ENCODE measurements around the gene FBXO21.
"Not testable (repeated sequence)": the region's sequence is repeated elsewhere in the genome, so short reads cannot be mapped to it uniquely, and the experiment has no call there.

DNA sequence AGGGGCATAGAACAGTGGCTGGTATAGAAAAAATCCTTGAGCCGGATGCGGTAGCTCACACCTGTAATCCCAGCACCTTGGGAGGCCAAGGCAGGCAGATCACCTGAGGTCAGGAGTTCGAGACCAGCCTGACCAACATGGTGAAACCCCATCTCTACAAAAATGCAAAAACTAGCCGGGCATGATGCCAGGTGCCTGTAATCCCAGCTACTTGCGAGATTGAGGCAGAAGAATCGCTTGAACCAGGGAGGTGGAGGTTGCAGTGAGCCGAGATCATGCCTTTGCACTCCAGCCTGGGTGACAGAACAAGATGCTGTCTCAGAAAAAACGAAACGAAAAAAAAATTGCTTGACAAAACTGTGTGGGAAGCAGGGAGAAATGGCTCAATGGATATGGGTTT is 2.3 kb upstream of the FBXO21 start:
- TF ChIP-seq SP2 (CRISPR knock-in tag; IDR thresholded peaks at IDR 0.05); ZNF143 (CRISPR knock-in tag; IDR thresholded peaks at IDR 0.05); YY1 (IDR thresholded peaks at IDR 0.05; ENCODE audit: insufficient read depth, insufficient replicate concordance, low read depth, low read length); ARNT (IDR thresholded peaks at IDR 0.05); ZNF674 (CRISPR knock-in tag; IDR thresholded peaks at IDR 0.05; ENCODE audit: low read depth); ZIK1 (CRISPR knock-in tag; IDR thresholded peaks at IDR 0.05; ENCODE audit: borderline replicate concordance, low read depth); CHD2 (IDR thresholded peaks at IDR 0.05; ENCODE audit: low read depth, low read length); REPIN1 (CRISPR knock-in tag; IDR thresholded peaks at IDR 0.05; ENCODE audit: borderline replicate concordance, low read depth); ZXDC (CRISPR knock-in tag; IDR thresholded peaks at IDR 0.05): not testable (repeated sequence)
- TF ChIP-seq, protein P1, sequence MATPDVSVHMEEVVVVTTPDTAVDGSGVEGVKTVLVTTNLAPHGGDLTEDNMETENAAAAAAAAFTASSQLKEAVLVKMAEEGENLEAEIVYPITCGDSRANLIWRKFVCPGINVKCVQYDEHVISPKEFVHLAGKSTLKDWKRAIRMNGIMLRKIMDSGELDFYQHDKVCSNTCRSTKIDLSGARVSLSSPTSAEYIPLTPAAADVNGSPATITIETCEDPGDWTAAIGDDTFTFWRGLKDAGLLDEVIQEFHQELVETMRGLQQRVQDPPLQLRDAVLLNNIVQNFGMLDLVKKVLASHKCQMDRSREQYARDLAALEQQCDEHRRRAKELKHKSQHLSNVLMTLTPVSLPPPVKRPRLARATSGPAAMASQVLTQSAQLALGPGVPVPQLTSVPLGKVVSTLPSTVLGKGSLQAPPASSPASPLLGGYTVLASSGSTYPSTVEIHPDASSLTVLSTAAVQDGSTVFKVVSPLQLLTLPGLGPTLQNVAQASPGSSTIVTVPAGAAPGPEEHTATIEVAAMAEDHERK (CRISPR knock-in tag; IDR thresholded peaks at IDR 0.05; ENCODE audit: low read depth): not testable (repeated sequence)
- TF ChIP-seq, protein P2, sequence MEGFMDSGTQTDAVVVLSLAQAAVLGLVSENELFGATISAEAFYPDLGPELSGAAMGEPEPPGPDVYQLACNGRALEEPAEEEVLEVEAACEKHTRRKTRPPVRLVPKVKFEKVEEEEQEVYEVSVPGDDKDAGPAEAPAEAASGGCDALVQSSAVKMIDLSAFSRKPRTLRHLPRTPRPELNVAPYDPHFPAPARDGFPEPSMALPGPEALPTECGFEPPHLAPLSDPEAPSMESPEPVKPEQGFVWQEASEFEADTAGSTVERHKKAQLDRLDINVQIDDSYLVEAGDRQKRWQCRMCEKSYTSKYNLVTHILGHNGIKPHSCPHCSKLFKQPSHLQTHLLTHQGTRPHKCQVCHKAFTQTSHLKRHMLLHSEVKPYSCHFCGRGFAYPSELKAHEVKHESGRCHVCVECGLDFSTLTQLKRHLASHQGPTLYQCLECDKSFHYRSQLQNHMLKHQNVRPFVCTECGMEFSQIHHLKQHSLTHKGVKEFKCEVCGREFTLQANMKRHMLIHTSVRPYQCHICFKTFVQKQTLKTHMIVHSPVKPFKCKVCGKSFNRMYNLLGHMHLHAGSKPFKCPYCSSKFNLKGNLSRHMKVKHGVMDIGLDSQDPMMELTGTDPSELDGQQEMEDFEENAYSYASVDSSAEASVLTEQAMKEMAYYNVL (CRISPR knock-in tag; IDR thresholded peaks at IDR 0.05; ENCODE audit: borderline replicate concordance): not testable (repeated sequence)
- TF ChIP-seq, protein P3, sequence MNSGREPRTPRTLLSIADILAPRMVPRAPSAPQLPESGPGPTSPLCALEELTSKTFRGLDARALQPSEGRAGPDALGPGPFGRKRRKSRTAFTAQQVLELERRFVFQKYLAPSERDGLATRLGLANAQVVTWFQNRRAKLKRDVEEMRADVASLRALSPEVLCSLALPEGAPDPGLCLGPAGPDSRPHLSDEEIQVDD (CRISPR knock-in tag; IDR thresholded peaks at IDR 0.05; ENCODE audit: borderline replicate concordance): not testable (repeated sequence)
- TF ChIP-seq, protein P4, sequence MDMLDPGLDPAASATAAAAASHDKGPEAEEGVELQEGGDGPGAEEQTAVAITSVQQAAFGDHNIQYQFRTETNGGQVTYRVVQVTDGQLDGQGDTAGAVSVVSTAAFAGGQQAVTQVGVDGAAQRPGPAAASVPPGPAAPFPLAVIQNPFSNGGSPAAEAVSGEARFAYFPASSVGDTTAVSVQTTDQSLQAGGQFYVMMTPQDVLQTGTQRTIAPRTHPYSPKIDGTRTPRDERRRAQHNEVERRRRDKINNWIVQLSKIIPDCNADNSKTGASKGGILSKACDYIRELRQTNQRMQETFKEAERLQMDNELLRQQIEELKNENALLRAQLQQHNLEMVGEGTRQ (IDR thresholded peaks at IDR 0.05; ENCODE audit: low read depth, low read length): not testable (repeated sequence)
- TF ChIP-seq, protein P4 (CRISPR knock-in tag; IDR thresholded peaks at IDR 0.05; ENCODE audit: borderline replicate concordance): not testable (repeated sequence)

All from HepG2 (cell line).